BE2C (cell line): ENCODE measurements around the gene METRNL.

Source experiments
- DNase-seq: peaks from one replicate; pipeline ENCODE4 v3.0.0-alpha.2; 2020
- H3K27me3 ChIP-seq: fragments of 250-450 bp; sonication (Bioruptor Pico); 2 replicates; pipeline ENCODE4 v1.5.1; 2020; ENCODE audit warnings: mild to moderate bottlenecking
- H3K36me3 ChIP-seq: fragments of 250-450 bp; sonication (Bioruptor Pico); 2 replicates; pipeline ENCODE4 v1.5.1; 2020; ENCODE audit warnings: mild to moderate bottlenecking
- H3K4me1 ChIP-seq: fragments of 250-450 bp; sonication (Bioruptor Pico); 2 replicates; pipeline ENCODE4 v1.5.1; 2020
- H3K4me3 ChIP-seq: 2 replicates; pipeline ENCODE4 v1.5.1; 2011; ENCODE audit warnings: low read depth, low read length
- H3K9me3 ChIP-seq: fragments of 250-450 bp; sonication (Bioruptor Pico); 2 replicates; pipeline ENCODE4 v1.5.1; 2020
- CTCF ChIP-seq: IDR thresholded peaks from 2 replicates; pipeline ENCODE4 v1.5.1; 2012; ENCODE audit warnings: mild to moderate bottlenecking, low read depth, low read length

Gene METRNL

GRCh38 chr17:83058266-83058798 lies 21.1 kb upstream of the METRNL start:
- no peak for TF ChIP-seq CTCF

GRCh38 chr17:83061586-83061985 lies 17.8 kb upstream of the METRNL start:
- Histone ChIP-seq H3K36me3 (no peaks in the 10 kb centered on the region), H3K4me1 (no peaks in the 10 kb centered on the region), H3K9me3 (no peaks in the 10 kb centered on the region), H3K27me3 (no peaks in the 10 kb centered on the region), H3K4me3 (no peak overlapping the region)
- TF ChIP-seq CTCF, result no peak
- DNase-seq, result no peak

More at GRCh38 chr17:83058266-83058798, 21.1 kb upstream of the METRNL start:
- no peak overlapping the region for H3K4me3 ChIP-seq
- no peaks in the 10 kb centered on the region for H3K36me3 ChIP-seq
- peaks cover 4% of the 10 kb centered on the region for H3K4me1 ChIP-seq
- DNase-seq, result no peak
- H3K9me3 ChIP-seq, result no peaks in the 10 kb centered on the region
- no peaks in the 10 kb centered on the region for H3K27me3 ChIP-seq

GRCh38 chr17:83062011-83062817 lies 17.2 kb upstream of the METRNL start:
- no peak for TF ChIP-seq CTCF
- H3K4me3 ChIP-seq, result no peak overlapping the region

GRCh38 chr17:83062818-83063671 lies 16.4 kb upstream of the METRNL start:
- no peak for TF ChIP-seq CTCF
- H3K4me3 ChIP-seq, result no peak overlapping the region
- H3K27me3 ChIP-seq, result no peaks in the 10 kb centered on the region
- peak; percentile 3 for DNase-seq
- no peaks in the 10 kb centered on the region for H3K36me3 ChIP-seq
- H3K4me1 ChIP-seq, result no peaks in the 10 kb centered on the region
- H3K9me3 ChIP-seq, result no peaks in the 10 kb centered on the region

More at GRCh38 chr17:83062011-83062817, 17.2 kb upstream of the METRNL start:
- peak; percentile 3 for DNase-seq
- Histone ChIP-seq H3K36me3 (no peaks in the 10 kb centered on the region), H3K4me1 (no peaks in the 10 kb centered on the region), H3K9me3 (no peaks in the 10 kb centered on the region), H3K27me3 (no peaks in the 10 kb centered on the region)

- Histone ChIP-seq H3K27me3 (no peaks in the 10 kb centered on the region), H3K36me3 (no peaks in the 10 kb centered on the region), H3K4me1 (no peaks in the 10 kb centered on the region), H3K4me3 (no peak overlapping the region), H3K9me3 (no peaks in the 10 kb centered on the region)
- peak; percentile 5 for DNase-seq
- TF ChIP-seq CTCF, result no peak
Measured at GRCh38 chr17:83064021-83064731, 15.2 kb upstream of the METRNL start.
